Measurements from ENCODE around the gene RALGAPA1.
"Not testable (repeated sequence)": the region's sequence is repeated elsewhere in the genome, so short reads cannot be mapped to it uniquely, and the experiment has no call there.

RALGAPA1 gene

DNA sequence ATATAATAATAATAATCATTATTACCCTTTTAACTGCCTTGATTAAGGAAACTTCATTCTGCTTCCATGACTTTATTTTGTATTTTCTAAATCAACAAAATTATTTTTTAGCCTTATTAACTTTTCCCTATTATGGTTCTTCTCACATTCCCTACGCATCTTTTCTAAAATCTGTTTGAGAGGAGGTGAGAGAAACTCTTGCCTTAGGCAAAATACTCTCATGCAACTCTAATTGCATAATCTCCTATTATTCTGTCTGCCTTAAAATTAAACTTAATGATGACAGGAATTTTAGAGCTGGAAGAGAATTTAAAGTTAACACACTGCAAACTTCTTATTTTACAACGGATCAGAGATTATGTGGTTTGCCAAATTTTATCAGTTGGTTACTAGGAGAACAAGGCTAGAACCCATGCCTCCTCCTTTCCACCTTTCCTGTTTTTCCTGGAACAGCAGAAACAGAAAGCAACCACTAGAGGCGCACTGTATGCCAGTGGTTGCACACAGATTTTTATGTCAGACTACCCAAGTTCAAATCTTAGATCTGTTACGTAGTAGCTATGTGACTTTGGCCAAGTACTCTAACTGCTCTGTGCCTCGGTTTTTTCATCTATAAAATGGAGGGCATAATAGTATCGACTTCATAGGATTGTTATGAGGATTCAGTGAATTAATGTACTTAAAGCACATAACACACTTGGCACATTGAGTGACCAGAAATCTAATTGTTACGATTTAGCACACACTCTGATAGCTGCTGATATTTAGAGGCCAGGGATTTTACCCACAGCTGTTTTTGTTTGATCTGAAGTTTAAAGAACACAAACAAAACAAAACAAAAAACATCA, 12.7 kb upstream of the RALGAPA1 start:
- DNase-seq = peak; percentile 8 to 53

DNA sequence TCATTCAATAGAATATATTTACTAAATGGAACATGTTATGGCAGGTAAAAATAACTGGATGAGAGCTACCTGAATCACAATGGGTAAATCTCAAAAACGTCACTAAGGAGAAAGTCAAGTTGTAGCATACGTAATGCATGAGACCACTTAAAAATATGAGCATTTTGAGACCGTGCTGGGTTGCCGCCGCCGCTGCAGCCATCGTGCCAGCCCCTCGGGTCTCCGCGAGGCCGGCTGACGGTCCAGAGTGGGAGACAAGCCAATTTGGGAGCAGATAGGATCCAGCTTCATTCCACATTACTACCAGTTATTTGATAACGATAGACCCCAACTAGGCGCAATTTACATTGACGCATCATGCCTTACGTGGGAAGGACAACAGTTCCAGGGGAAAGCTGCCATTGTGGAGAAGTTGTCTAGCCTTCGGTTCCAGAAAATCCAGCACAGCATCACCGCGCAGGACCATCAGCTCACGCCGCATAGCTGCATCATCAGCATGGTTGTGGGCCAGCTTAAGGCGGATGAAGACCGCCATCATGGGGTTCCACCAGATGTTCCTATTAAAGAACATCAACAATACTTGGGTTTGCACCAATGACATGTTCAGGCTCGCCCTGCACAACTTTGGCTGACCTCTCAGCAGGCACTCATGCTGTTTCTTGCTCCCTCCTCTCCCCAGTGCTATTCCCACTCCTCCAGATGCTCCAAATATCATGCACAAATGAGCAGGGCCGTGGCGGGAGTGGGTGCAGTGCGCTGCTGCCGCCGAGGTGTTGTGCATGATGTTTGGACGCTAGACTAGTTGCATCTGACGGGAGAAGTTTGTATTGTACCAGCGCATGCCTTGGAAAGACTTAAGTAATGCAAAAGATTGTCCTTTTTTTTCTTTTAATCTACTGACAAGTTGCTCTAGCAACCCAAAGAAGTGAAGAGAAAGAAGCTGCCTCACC, 10.8 kb upstream of the RALGAPA1 start:
- DNase-seq = no peak

DNA sequence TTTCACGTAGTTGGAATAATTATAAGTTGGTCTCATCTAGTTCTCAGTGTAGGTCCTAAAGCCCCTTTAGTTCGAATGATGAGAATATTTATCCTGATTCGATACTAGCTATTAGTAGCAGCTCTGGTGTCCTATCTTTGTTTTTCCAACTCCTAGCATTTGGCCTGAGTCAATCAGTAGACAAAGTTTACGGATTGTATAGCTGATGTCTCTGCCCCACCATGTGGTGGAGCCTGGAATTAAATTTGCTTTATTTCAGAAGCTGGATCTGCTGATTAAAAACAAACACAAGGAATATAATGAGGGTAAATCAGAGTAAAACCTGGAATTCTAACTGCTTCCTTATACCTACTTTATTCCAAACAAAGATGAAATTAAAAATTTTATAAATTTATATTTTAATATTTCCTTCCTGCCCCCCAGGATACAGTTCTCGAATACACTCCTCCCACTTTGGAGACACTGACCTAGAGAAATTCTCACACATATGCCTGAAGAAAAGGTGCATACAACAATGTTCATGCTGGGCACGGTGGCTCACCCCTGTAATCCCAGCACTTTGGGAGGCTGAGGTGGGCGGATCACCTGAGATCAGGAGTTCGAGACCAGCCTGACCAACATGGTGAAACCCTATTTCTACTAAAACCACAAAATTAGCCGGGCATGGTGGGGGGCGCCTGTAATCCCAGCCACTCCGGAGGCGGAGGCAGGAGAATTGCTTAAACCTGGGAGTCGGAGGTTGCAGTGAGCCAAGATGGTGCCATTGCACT, 9.4 kb upstream of the RALGAPA1 start:
- peak in 1 of 2 donors; percentile 42 for DNase-seq

- peak; percentile 77 to 86 for DNase-seq
Observed at GRCh38 chr14:35814371-35815005, 5.4 kb upstream of the RALGAPA1 start.

GRCh38 chr14:35810963-35811362, 1.9 kb upstream of the RALGAPA1 start:
- no peak for DNase-seq

DNA sequence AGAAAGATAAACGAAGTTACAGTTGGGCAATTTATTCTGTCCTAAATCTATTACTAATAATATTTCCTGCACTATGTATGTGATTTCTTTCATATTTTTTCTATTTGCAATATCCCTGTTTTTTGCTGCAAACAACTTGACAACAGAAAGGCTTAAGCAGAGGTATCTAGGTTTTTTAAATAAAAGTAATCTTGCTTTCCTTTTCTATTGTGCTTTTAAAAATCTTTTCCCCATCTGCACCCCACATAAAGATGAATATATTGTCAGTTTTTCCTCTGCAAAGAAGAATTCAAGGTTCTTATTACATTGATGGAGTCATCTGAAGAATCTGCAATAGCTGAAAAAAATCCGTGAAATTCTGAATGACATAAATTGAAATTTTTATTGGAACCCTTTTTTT, 502 bp upstream of the RALGAPA1 start:
- no peak for DNase-seq

GRCh38 chr14:35808076-35808637, 938 bp downstream of the RALGAPA1 start:
- DNase-seq = peak in 1 of 2 donors; percentile 45

GRCh38 chr14:35807131-35807961, 1.7 kb downstream of the RALGAPA1 start:
- no peak for DNase-seq

DNA sequence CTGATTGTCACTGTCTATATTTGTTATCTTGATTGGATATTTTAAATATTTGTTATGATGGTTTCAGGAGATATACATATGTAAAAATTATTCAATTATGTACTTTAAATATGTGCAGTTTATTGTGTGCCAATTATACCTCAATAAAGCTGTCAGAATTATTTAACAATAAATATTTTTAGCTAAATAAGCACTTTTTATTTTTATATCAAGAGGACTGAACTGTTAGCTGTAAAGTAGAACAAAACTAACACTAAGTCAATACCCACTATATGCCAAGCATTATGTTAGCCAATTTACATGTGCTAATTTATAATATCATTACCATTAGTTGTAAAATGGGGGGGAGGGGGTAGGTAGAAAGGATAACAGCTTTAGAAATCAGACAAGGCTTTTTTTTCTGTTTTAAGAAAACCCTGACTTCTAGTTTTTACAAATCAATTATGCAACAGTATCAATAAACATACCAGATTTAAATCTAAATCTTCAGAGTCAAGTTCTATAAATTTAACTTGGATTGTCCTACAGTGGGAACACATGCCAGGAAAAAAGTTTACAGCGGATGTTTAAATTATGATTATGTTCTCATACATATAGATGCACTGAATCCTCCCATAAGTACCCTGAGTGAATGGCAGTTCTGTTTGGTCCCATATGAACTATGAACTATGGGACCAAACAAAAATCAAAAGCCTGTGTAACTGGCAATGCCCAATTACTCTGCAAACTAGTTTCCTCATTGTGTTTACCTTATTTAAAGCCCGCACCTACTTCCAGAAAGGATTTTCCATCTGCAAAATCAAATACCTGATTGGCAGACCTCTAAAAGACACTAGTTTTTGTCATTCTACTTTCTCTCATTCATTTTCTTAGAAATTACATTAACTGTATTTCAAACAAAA, 2.8 kb downstream of the RALGAPA1 start:
- DNase-seq = no peak

GRCh38 chr14:35797796-35798195, 11.3 kb downstream of the RALGAPA1 start:
- no peak for DNase-seq

DNA sequence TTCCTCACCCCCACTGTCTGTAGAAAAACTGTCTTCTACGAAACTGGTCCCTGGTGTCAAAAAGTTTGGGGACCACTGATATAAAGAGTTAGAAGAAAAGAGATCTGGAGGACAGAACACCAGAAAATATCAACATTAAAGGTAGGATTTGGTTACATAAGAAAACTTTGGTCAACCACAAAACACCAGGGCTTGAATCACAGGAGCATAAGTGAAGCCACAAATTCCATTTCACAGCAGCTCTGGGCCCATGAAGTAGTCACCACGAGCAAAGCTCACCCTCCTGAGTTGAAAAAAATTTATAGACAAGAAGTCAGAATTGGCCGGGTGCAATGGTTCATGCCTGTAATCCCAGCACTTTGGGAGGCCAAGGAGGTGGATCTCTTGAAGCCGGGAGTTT, 19.4 kb downstream of the RALGAPA1 start:
- no peak for DNase-seq

- DNase-seq = no peak
Observed at GRCh38 chr14:35786856-35787255, 22.2 kb downstream of the RALGAPA1 start.

DNA sequence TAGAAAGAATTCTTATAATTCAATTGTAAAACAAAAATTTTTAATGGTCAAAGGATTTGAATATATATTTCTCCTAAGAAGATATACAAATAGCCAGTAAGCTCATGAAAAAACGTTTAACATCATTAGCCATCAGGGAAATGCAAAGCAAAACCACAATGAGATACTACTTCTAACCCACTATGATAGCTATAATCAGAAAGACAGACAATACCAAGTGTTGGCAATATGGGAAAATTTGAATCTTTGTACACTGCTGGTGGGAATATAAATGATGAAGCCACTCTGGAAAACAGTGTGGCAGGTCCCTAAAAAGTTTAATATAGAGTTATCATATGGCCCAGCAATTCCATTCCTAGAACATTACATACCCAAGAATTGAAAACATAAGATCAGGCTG, 25.4 kb downstream of the RALGAPA1 start:
- DNase-seq = no peak

DNA sequence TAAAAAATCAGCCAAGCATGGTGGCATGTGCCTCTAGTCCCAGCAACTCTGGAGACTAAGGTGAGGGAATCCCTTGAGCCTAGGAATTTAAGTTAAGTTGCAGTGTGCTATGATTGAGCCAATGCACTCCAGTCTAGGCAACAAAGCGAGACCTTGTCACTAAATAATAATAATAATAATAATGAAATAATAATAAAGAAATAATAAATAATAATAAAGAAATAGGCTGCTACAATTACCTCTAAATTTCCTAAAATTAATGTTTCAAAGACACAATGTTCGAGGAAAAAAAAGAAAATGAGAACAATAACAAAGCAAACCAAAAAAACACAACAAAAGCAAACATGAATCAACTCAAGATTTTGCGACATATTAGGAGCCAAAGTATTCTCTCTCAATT, 29.7 kb downstream of the RALGAPA1 start:
- DNase-seq = no peak

DNA sequence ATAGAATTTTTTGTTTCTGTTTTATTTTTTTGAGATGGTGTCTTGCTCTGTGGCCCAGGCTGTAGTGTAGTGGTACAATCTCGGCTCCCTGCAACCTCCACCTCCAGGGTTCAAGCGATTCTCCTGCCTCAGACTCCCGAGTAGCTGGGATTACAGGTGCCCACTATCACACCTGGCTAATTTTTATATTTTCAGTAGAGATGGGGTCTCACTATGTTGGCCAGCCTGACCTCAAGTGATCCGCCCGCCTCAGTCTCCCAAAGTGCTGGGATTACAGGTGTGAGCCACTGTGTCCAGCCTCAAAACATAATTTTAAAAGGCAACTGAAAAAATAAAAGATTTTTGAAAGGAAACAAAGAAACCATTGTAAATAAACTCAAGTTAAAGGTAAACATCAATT, 31.5 kb downstream of the RALGAPA1 start:
- not testable (repeated sequence) for DNase-seq

DNA sequence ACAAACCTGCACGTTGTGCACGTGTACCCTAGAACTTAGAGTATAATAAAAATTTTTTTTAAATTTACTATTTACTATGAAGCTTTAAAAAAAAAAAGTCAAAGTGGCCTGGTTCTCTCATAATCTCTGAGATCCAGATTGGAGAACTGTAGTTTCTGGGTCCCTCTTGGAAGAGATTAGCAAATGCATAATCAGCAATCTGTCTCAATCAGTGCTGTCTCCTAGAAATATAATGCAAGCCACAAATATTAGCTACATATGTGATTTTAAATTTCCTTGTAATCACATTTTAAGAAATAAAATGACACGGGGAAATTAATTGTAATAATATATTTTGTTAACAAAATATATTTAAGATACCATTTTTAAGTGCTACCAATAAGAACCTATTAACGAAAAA, 32.3 kb downstream of the RALGAPA1 start:
- no peak for DNase-seq

GRCh38 chr14:35776085-35776484, 33.0 kb downstream of the RALGAPA1 start:
- not testable (repeated sequence) for DNase-seq

GRCh38 chr14:35766700-35767082, 42.4 kb downstream of the RALGAPA1 start:
- DNase-seq = peak in 1 of 2 donors; percentile 25

DNA sequence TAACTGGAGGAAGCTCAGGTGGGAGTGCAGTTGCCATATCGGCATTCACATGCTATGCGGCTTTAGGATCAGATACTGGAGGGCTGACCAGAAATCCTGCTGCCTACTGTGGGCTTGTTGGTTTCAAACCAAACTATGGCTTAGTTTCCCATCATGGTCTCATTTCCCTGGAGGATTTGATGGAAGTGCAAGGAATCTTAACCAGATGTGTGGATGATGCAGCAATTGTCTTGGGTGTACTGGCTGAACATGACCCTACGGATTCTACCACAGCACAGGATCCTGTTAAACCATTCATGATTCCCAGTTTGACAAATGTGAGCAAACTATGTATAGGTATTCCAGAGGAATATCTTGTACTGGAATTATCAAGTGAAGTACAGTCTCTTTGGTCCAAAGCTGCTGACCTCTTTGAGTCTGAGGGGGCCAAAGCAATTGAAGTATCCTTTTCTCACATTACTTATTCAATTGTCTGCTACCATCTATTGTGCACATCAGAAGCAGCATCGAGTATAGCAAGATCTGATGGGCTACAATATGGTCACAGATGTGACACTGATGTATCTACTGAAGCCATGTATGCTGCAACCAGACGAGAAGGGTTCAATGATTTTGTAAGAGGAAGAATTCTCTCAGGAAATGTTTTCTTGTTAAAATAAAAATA, 42.9 kb downstream of the RALGAPA1 start:
- no peak for DNase-seq
